Ovary (tissue), 9 donors: ENCODE measurements around the gene NAGPA. TPM values are rescaled to one million over a fixed set of nuclear protein-coding genes. Genes with fewer than 3 reads are reported as not detected.

Experiments
- DNase-seq, 5 donors: peaks; one replicate each; pipeline ENCODE4 v3.0.0-alpha.2; 2019 to 2020
- H3K27ac ChIP-seq, 2 donors: fragments of 200-600 bp; one replicate each; pipeline versions ENCODE4 v1.5.1 to v1.8.0; 2019 to 2022
- H3K27me3 ChIP-seq: fragments of 200-600 bp; one replicate; pipeline ENCODE4 v1.8.0; 2022
- H3K36me3 ChIP-seq: fragments of 200-600 bp; sonication (generic); one replicate; pipeline ENCODE4 v1.5.1; 2019
- H3K4me1 ChIP-seq: one replicate; pipeline ENCODE4 v1.8.1; 2013; ENCODE audit warnings: mild to moderate bottlenecking, moderate library complexity; ENCODE audit not compliant: insufficient read depth
- H3K4me3 ChIP-seq: fragments of 200-600 bp; sonication (generic); one replicate; pipeline ENCODE4 v1.5.1; 2017
- H3K9me3 ChIP-seq, 2 donors: fragments of 200-600 bp in 1 of 2; sonication (generic) in 1 of 2; one replicate each; pipeline versions ENCODE4 v1.5.1 to v1.8.1; 2013 to 2019; ENCODE audit warnings: mild to moderate bottlenecking in 1 of 2, moderate library complexity in 1 of 2
- CTCF ChIP-seq, 3 donors: fragments of 450-650 bp in 2 of 3; fragments of 200-600 bp in 1 of 3; IDR thresholded peaks; one replicate each; pipeline versions ENCODE4 v1.5.1 to v1.8.0; 2016 to 2022; ENCODE audit warnings: antibody characterized with exemption in 3 of 3, mild to moderate bottlenecking in 1 of 3
- EP300 ChIP-seq: sonication (generic); formaldehyde crosslinking; IDR thresholded peaks from one replicate; pipeline ENCODE4 v1.6.1; 2017; ENCODE audit warnings: antibody characterized with exemption
- POLR2A ChIP-seq: fragments of 450-650 bp; IDR thresholded peaks from one replicate; pipeline ENCODE4 v1.6.1; 2017; ENCODE audit warnings: antibody characterized with exemption, mild to moderate bottlenecking, moderate library complexity
- WGBS, 3 donors: extraction: QIAGEN DNeasy Blood & Tissue Kit in 1 of 3; methylation state at CpG; one replicate each; pipeline versions ENCODE4 v1.1.5 to v1.1.7; 2013 to 2017; 5-methylcytosine and 5-hydroxymethylcytosine counted together
- intact Hi-C, 4 donors: fragments of 100-400 bp; cut with DNase I; formaldehyde crosslinking; loops; one replicate each; pipeline versions ENCODE4 v1.11.0 to v1.15.1; 2022 to 2023
- polyA plus RNA-seq, 2 donors: library from polyadenylated mRNA; stranded (reverse); fragments of 200-250 nt in 1 of 2; fragments of 350-450 nt in 1 of 2; fragmentation: Illumina TruSeq in 1 of 2; extraction: RNeasy Lipid Tissue Mini Kit (QIAGEN cat#74804) in 1 of 2; gene quantifications; one replicate each; pipeline ENCODE4 v1.2.3, GENCODE V29; 2013 to 2014
- total RNA-seq, 7 donors: library from RNA; depleted of rRNA in 2 of 7; stranded (reverse); fragments of >200 nt in 2 of 7; fragmentation: NEBNext Ultra II Directional in 3 of 7; extraction: Animal tissue kit (Norgen Biotek cat#: 25700) in 3 of 7; gene quantifications; one replicate each; pipeline versions ENCODE4 v1.1.0 to v1.2.4, GENCODE V29; 2016 to 2023
- donor health status: DM: no; HTN: no; CAD: no; lungs with moderate emphysema.
- donor health status: DM: no; HTN: no; CAD: no.
- donor health status: Bipolar disorder and iron deficiency.
- donor health status: DM: yes; HTN: yes; CAD: no.
- donor health status: DM: no; HTN: no; CAD: no.
- donor health status: DM: yes; HTN: yes; CAD: no.

The NAGPA gene
- total and polyA plus RNA-seq, 9 donors = 2.9 to 14.8 (median 7.1) TPM

GRCh38 chr16:5064915-5065314 is 31.2 kb upstream of the NAGPA start:
- 66 to 80% (median 70%) methylated on average over 7 of the region's 7 CpGs for WGBS, 3 donors
- no peak for TF ChIP-seq CTCF (IDR thresholded peaks at IDR 0.05)
- no peak for TF ChIP-seq EP300
- no peak for TF ChIP-seq POLR2A
- H3K36me3 ChIP-seq = no peaks in the 10 kb centered on the region
- no peaks in the 10 kb centered on the region for H3K9me3 ChIP-seq
- DNase-seq = no peak
- H3K27ac ChIP-seq = no peak overlapping the region
- H3K4me3 ChIP-seq = no peak overlapping the region
- no peaks in the 10 kb centered on the region for H3K4me1 ChIP-seq
- intact Hi-C loops = no loop called here
- H3K27me3 ChIP-seq = no peaks in the 10 kb centered on the region

GRCh38 chr16:5062790-5063765 is 29.3 kb upstream of the NAGPA start:
- H3K27me3 ChIP-seq = no peaks in the 10 kb centered on the region
- intact Hi-C loops = no loop called here
- no peak overlapping the region for H3K4me3 ChIP-seq
- no peaks in the 10 kb centered on the region for H3K9me3 ChIP-seq
- H3K36me3 ChIP-seq = no peaks in the 10 kb centered on the region
- H3K4me1 ChIP-seq = no peaks in the 10 kb centered on the region
- 59% methylated on average over 17 to 19 of the region's 19 CpGs for WGBS, 3 donors
- no peak overlapping the region for H3K27ac ChIP-seq
- TF ChIP-seq EP300 (no peak), POLR2A (no peak), CTCF (IDR thresholded peaks at IDR 0.05) (no peak)
- DNase-seq = no peak

- WGBS, 3 donors = 73 to 79% (median 78%) methylated on average over 11 of the region's 11 CpGs
- DNase-seq = no peak
- TF ChIP-seq EP300 (no peak), POLR2A (no peak), CTCF (IDR thresholded peaks at IDR 0.05) (no peak)
- no peaks in the 10 kb centered on the region for H3K4me1 ChIP-seq
- H3K27ac ChIP-seq = no peak overlapping the region
- H3K36me3 ChIP-seq = no peaks in the 10 kb centered on the region
- intact Hi-C loops = no loop called here
- no peak overlapping the region for H3K4me3 ChIP-seq
- H3K9me3 ChIP-seq = no peaks in the 10 kb centered on the region
- H3K27me3 ChIP-seq = no peaks in the 10 kb centered on the region
These were observed 28.3 kb upstream of the NAGPA start for GRCh38 chr16:5062051-5062450.

- no peaks in the 10 kb centered on the region for H3K36me3 ChIP-seq
- H3K27ac ChIP-seq = no peak overlapping the region
- no peak overlapping the region for H3K4me3 ChIP-seq
- intact Hi-C loops = no loop called here
- no peaks in the 10 kb centered on the region for H3K4me1 ChIP-seq
- H3K9me3 ChIP-seq = no peaks in the 10 kb centered on the region
- WGBS, 3 donors = 62 to 69% (median 67%) methylated on average over 10 of the region's 10 CpGs
- no peaks in the 10 kb centered on the region for H3K27me3 ChIP-seq
- DNase-seq = no peak
- TF ChIP-seq EP300 (no peak), CTCF (IDR thresholded peaks at IDR 0.05) (no peak), POLR2A (no peak)
These were observed 26.4 kb upstream of the NAGPA start for GRCh38 chr16:5060073-5060641.
